ENCODE results near the gene PPP2R2C. TPM values are rescaled to one million over a fixed set of nuclear protein-coding genes. Genes with fewer than 3 reads are reported as not detected.
A peak's percentile ranks its signal among the peaks of the same experiment; 100 is the strongest.

PPP2R2C gene
- total RNA-seq, 2 experiments from 2014 or later: 0.12 TPM; not detected in 1

- POLR2A ChIA-PET: no interaction called here
Measured at GRCh38 chr4:6277139-6277802, 195.1 kb downstream of the PPP2R2C start.

DNA sequence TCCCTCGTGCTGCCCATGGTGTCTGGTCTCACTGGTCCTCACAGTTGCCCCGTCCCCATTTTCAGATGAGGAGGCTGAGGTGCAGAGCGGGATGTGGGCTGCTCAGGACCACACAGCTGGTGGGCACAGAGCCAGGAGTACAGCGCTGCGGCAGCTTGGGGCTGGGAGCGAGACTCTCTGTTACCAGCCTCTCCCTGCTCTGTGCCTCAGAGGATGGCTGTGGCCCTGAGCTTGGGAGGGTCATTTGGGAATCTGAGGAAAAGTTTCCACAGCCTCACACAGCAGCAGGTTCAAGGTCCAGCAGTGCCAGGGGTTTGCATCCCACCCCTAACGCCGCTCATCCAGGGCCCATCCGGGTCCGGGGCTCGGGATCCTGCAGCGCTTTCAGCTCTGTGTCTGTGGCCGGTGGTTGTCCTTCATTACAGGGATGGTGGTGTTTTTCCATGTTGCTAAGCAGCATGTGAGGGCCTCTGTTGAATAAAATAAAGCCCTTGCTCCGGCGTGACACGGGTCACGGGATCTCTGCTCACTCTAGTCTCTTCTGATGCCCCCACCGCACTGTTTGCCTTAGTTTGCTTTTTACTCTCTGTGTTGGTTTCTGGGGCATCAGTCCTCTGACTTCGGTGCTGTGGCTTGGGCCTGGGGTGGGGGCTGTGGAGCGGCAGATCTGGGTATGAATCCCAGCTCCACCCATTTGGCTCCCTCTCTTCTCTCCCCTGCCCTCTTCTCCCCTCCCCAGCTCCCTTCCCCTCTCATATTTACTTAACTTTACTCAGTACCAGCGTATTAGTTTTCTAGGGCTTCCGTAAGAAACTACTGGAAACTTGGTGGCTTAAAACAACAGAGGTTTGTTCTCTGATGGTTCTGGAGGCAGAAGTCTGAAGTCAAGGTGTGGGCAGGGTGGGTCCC, 196.3 kb downstream of the PPP2R2C start:
- intact Hi-C loops (cut with DNase I, micrococcal nuclease): no loop called here
- no peaks in the 10 kb centered on the region for H3K27me3 Mint-ChIP-seq
- DNase-seq: no peak
- H3K4me1 Mint-ChIP-seq: peaks cover 8% of the 10 kb centered on the region
- no peak for ATAC-seq
- no peak overlapping the region for H3K4me3 Mint-ChIP-seq
- no peaks in the 10 kb centered on the region for H3K36me3 Mint-ChIP-seq (ENCODE audit: low read depth)
- ChIA-PET CTCF (interaction anchor here (0.6 kb wide), 1 partner anchor 12 kb away, joined by 5 read pairs; no protein-coding TSS in a partner anchor), POLR2A (no interaction called here)
- H3K27ac Mint-ChIP-seq: no peak overlapping the region
- no peaks in the 10 kb centered on the region for H3K9me3 Mint-ChIP-seq (ENCODE audit: low read depth)

More at GRCh38 chr4:6277139-6277802, 195.1 kb downstream of the PPP2R2C start:
- CTCF ChIA-PET: no interaction called here
- H3K4me3 Mint-ChIP-seq: no peak overlapping the region
- no peaks in the 10 kb centered on the region for H3K9me3 Mint-ChIP-seq (ENCODE audit: low read depth)
- H3K4me1 Mint-ChIP-seq: peaks cover 8% of the 10 kb centered on the region
- DNase-seq (no peak), ATAC-seq (no peak)
- H3K36me3 Mint-ChIP-seq (ENCODE audit: low read depth): no peaks in the 10 kb centered on the region
- no peak overlapping the region for H3K27ac Mint-ChIP-seq
- H3K27me3 Mint-ChIP-seq: no peaks in the 10 kb centered on the region
- intact Hi-C loops (cut with DNase I, micrococcal nuclease): no loop called here

GRCh38 chr4:6275351-6275750, 197.1 kb downstream of the PPP2R2C start:
- Mint-ChIP-seq H3K9me3 (ENCODE audit: low read depth) (no peaks in the 10 kb centered on the region), H3K4me3 (no peak overlapping the region), H3K27ac (no peak overlapping the region), H3K4me1 (peaks cover 14% of the 10 kb centered on the region), H3K36me3 (ENCODE audit: low read depth) (no peaks in the 10 kb centered on the region), H3K27me3 (no peaks in the 10 kb centered on the region)
- DNase-seq (no peak), ATAC-seq (no peak)
- intact Hi-C loops (cut with DNase I, micrococcal nuclease): no loop called here
- ChIA-PET CTCF (interaction anchor here (0.6 kb wide), 1 partner anchor 15 kb away, joined by 4 read pairs; no protein-coding TSS in a partner anchor), POLR2A (no interaction called here)

GRCh38 chr4:6273661-6273990, 198.8 kb downstream of the PPP2R2C start:
- Mint-ChIP-seq H3K27ac (no peak overlapping the region), H3K36me3 (ENCODE audit: low read depth) (no peaks in the 10 kb centered on the region), H3K4me3 (no peak overlapping the region), H3K9me3 (ENCODE audit: low read depth) (no peaks in the 10 kb centered on the region), H3K27me3 (no peaks in the 10 kb centered on the region), H3K4me1 (peaks cover 16% of the 10 kb centered on the region)
- no peak for ATAC-seq
- CTCF ChIA-PET: interaction anchor here (1.4 kb wide), 1 partner anchor 23 kb away, joined by 6 read pairs; no protein-coding TSS in a partner anchor
- intact Hi-C loops (cut with DNase I, micrococcal nuclease): no loop called here
- POLR2A ChIA-PET: no interaction called here
- no peak for DNase-seq

DNA sequence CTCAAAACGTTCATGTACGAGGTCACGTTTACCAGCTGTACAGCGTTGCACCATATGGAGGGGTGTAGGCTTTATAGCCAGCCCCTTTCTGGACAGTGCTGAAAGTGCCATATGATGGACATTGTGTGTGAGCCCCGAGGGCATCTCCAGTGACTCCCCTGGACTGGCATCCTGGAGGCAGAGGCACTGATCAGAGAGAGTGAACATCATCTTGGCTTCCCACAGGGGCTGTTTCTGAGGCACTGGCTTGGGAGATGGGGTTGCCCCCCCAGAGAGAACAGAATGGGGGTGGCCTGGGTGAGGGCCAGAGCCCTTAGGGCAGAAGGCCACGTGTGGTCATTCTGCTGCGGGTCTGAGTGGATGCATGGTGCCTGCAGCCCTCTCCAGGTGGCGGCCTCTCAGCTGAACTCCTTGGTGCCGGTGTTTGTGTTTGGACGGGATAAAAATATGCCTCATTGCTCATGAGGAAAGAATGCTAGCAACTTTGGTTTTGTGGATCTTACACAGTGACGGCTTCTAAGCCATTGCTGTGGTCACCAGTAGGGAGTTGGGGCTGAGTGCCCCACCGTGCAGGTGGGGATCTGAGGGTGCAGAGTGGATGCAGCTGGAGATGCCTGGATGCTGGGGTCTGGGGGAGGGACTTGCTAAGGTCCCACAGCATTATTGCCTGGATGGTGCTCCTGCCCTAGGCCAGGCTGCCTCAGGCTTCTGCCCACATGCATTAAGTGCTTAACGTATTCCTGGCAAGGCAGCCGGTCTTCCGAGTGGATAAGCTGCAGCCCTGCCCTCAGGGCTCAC, 199.4 kb downstream of the PPP2R2C start:
- peaks cover 2% of the 10 kb centered on the region for H3K27me3 Mint-ChIP-seq
- DNase-seq (no peak), ATAC-seq (no peak)
- H3K4me3 Mint-ChIP-seq: no peak overlapping the region
- ChIA-PET POLR2A (no interaction called here), CTCF (interaction anchor here (0.9 to 1.4 kb wide), 3 partner anchors 22 to 55 kb away, joined by 3 to 6 read pairs (median 3); no protein-coding TSS in a partner anchor)
- no peak overlapping the region for H3K27ac Mint-ChIP-seq
- H3K4me1 Mint-ChIP-seq: peaks cover 14% of the 10 kb centered on the region
- no peaks in the 10 kb centered on the region for H3K36me3 Mint-ChIP-seq (ENCODE audit: low read depth)
- no peaks in the 10 kb centered on the region for H3K9me3 Mint-ChIP-seq (ENCODE audit: low read depth)
- intact Hi-C loops (cut with DNase I, micrococcal nuclease): no loop called here

GRCh38 chr4:6271701-6272465, 200.5 kb downstream of the PPP2R2C start:
- ATAC-seq (no peak), DNase-seq (no peak)
- Mint-ChIP-seq H3K4me3 (no peak overlapping the region), H3K27me3 (peaks cover 7% of the 10 kb centered on the region), H3K27ac (no peak overlapping the region), H3K9me3 (ENCODE audit: low read depth) (no peaks in the 10 kb centered on the region), H3K36me3 (ENCODE audit: low read depth) (no peaks in the 10 kb centered on the region), H3K4me1 (peaks cover 16% of the 10 kb centered on the region)
- CTCF ChIA-PET: interaction anchor here (0.7 to 1.1 kb wide), 3 partner anchors 16 to 56 kb away, joined by 3 read pairs; no protein-coding TSS in a partner anchor
- intact Hi-C loops (cut with DNase I, micrococcal nuclease): no loop called here
- POLR2A ChIA-PET: no interaction called here

DNA sequence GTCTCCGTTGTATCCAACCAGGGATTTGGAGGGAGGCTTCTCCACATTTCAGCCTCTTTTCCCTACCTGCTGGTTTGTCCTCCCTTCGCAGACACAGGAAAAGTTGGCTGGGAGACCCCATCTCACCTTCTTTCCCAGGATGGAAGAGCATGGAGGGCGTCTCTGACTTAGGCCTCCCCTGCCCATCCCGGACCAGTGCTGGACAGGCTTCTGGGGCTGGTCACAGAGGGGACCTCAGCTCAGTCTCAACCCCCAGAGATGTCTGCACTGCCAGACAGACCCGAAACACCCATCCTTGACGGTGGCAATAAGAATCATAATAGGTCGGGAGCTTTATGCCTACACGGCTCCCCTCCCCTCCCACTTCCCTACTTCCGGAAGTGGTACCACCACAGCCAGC, 201.2 kb downstream of the PPP2R2C start:
- CTCF ChIA-PET: interaction anchor here (0.9 kb wide), 1 partner anchor 20 kb away, joined by 5 read pairs; no protein-coding TSS in a partner anchor
- DNase-seq: no peak
- H3K27me3 Mint-ChIP-seq: peaks cover 7% of the 10 kb centered on the region
- ATAC-seq: no peak
- H3K4me3 Mint-ChIP-seq: peak overlapping the region; percentile 71
- H3K27ac Mint-ChIP-seq: no peak overlapping the region
- intact Hi-C loops (cut with DNase I, micrococcal nuclease): no loop called here
- POLR2A ChIA-PET: no interaction called here
- no peaks in the 10 kb centered on the region for H3K36me3 Mint-ChIP-seq (ENCODE audit: low read depth)
- H3K9me3 Mint-ChIP-seq (ENCODE audit: low read depth): no peaks in the 10 kb centered on the region
- peaks cover 16% of the 10 kb centered on the region for H3K4me1 Mint-ChIP-seq

GRCh38 chr4:6270636-6271121, 201.7 kb downstream of the PPP2R2C start:
- ATAC-seq (no peak), DNase-seq (no peak)
- no peak overlapping the region for H3K27ac Mint-ChIP-seq
- H3K9me3 Mint-ChIP-seq (ENCODE audit: low read depth): no peaks in the 10 kb centered on the region
- H3K4me1 Mint-ChIP-seq: peaks cover 16% of the 10 kb centered on the region
- H3K36me3 Mint-ChIP-seq (ENCODE audit: low read depth): no peaks in the 10 kb centered on the region
- H3K27me3 Mint-ChIP-seq: peaks cover 7% of the 10 kb centered on the region
- peak overlapping the region; percentile 71 for H3K4me3 Mint-ChIP-seq
- intact Hi-C loops (cut with DNase I, micrococcal nuclease): no loop called here
- ChIA-PET CTCF (interaction anchor here (0.7 to 0.9 kb wide), 3 partner anchors 18 to 58 kb away, joined by 3 to 5 read pairs (median 3); no protein-coding TSS in a partner anchor), POLR2A (no interaction called here)

Other genes with a start within 250 kb of the PPP2R2C start
- gene WFS1, start 202.8 kb downstream of the PPP2R2C start, total RNA-seq: 1 to 10 TPM; 3.4 to 4.8 TPM
- gene MAN2B2, start 102.6 kb upstream of the PPP2R2C start, total RNA-seq: 10 to 100 TPM; 13.0 to 14.6 TPM
- gene MRFAP1, start 168.1 kb upstream of the PPP2R2C start, total RNA-seq: 100 to 1,000 TPM in 1 of 2 experiments, 10 to 100 TPM in 1; 66.8 to 122 TPM
- 1 to 10 TPM; 1.9 to 2.1 TPM for gene S100P, start 221.3 kb upstream of the PPP2R2C start, total RNA-seq
- gene MRFAP1L1, start 237.3 kb upstream of the PPP2R2C start, total RNA-seq: 10 to 100 TPM; 36.4 to 45.0 TPM
- 10 to 100 TPM; 10.1 to 16.7 TPM for gene BLOC1S4, start 243.6 kb upstream of the PPP2R2C start, total RNA-seq

All from activated CD4-positive, alpha-beta T cell treated with anti-CD3 and anti-CD28 coated beads for 36 hours (primary cell).